CD4-positive, alpha-beta T cell treated with Interleukin-10 for 1 hour (primary cell): ENCODE results near the gene KCNIP3.

Source experiments
- DNase-seq: peaks from one replicate; pipeline ENCODE4 v3.0.0-alpha.2; 2020

KCNIP3 gene

GRCh38 chr2:95314964-95315611 lies 17.9 kb downstream of the KCNIP3 start:
- no peak for DNase-seq

DNA sequence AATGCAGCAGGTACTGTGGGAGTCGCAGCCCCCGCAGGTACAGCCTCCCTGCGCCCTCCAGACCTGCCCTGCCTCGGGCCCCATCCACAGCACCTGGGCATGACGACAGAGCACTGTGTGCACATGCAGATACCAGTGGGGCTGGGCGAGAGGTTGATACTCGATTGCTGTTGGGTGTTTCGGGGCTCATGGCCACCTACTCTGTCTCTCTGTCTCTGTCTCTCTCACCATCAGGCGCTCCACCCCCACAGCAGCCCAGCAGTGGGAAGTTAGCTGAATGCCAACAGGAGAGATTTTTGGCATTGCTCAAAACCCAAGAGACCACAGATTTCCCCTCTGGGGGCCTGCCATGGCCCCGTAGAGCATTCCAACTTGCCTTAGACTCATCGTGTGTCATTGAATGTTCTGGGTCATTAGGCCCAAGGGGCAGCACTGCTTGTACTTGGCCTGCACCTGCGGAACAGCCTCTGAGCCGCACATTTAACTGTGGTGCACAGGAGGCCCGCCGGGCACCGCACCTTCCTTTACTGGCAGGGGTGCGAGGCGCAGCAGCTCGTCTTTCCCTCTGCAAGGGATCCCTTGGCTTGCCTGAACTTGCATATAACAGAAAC lies 18.8 kb downstream of the KCNIP3 start:
- DNase-seq = no peak

DNA sequence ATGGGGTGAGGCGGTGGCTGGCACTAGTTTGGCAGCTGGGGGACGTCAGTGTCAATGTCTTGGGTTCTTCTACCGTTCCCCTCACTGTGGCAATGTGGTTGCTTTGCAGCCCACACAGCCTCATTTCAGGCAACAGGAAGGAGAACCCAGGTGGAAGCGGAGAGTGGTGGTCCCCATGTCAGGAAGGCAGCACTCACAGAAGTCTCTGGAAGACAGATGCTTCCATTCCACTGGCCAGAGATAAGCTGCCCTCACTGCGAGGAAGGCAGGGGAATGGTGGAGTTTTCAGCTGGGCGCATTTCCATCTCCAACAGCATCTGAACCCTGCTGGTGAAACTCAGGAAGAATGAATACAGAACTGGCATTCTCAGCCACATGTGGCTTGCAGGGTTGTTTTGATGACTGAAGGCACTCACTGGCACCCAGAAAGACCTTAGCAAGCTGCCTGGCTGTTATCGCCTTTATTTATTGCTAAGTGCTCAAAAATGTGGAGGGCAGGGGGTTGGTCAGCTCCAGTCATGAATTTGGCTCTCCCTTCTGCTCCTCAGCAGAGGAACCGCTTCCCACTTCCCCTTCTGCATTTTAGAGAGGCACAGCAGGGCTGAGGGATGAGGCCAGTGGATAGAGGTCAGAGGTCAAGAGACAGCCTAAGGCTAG lies 19.4 kb downstream of the KCNIP3 start:
- DNase-seq = no peak

DNA sequence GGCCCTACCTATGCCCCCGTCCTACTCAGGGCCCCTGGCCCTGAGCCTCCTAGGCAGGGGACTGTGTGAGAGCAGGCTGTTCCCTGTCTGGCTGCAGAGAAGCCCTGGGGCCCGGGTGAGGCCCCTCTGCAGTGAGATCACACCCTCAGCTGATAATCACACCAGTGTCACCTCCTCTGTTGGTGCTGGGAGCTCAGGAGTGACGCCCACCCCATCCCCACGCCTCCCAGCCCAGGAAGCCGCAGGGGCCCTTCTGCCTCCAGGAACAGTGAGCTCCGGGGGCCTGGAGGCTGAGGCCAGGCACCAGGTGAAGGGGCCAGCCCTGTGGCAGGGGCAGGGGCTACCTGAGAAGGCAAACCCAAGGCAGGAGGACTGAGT lies 20.0 kb downstream of the KCNIP3 start:
- DNase-seq = no peak

DNA sequence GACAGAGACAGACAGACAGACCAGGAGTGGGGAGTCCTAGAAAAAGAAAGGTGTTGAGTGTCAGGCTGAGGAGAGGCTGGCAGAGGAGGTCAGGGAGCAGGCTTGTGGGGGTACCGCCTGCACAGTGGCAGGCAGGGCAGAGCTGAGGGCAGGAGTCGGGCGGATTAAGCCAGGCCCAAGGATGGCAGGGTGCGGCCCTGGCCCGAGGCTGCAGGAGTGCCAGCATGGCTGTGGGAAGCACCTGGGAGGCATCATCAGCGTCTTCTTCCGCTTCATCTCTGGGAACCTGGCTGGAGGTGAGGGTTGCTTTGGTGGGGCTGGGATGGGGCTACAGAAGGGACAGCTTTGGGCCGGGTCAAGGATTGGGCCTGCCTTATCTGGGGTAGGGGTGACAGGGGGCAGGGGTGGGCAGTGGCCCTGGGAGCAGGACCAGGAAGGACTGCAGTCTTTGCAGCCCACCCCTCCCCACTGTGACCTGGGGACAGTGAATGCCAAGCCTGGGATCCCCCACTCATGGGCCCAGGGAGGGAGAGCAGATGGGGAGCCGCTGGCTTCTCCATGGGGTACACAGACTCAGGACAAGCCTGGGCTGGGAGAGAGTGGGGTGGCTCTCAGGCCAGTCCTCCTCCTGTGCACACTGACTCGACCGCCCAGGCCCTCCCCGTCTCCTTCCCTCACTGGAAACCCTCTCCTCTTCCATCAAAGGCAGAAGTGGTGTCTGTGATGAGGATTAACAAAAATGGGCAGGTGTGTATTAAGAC lies 20.7 kb downstream of the KCNIP3 start:
- DNase-seq = no peak

DNA sequence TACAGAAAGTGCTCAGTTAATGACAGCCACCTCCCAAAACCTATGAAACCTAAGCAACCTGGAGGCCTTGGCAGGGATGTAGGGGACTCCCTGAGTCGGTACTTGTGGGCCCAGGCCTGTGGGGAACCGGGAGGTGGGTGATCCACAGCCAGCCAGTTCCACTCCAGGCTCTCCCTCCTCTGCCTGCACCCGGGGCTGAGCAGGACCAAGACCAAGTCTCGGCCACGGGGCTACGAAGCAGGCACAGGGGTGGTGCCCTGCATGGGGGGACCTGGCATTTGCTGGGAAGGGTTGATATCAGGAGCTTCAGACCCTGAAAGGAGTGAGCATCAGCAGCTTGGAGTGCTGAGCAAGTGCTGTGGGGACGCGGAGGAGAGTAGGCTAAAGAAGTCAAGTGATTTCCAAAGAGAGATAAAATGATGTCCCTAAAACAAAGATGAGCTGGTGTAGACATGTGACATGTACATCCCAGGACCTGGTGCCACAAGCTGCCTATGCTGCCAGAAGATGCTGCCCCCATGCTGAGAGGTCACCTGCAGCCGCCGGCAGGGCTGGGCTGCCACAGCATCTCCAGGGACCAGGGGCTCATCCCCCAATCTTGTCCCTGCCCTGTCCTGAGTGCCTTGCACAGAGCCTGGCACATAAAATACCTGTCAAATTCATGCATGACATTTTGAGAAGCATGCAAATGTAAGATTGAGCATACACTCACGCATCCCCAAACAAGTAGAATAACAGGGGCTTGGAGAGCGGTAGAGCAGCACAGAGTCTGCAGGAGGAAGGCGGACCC lies 21.5 kb downstream of the KCNIP3 start:
- DNase-seq = no peak

DNA sequence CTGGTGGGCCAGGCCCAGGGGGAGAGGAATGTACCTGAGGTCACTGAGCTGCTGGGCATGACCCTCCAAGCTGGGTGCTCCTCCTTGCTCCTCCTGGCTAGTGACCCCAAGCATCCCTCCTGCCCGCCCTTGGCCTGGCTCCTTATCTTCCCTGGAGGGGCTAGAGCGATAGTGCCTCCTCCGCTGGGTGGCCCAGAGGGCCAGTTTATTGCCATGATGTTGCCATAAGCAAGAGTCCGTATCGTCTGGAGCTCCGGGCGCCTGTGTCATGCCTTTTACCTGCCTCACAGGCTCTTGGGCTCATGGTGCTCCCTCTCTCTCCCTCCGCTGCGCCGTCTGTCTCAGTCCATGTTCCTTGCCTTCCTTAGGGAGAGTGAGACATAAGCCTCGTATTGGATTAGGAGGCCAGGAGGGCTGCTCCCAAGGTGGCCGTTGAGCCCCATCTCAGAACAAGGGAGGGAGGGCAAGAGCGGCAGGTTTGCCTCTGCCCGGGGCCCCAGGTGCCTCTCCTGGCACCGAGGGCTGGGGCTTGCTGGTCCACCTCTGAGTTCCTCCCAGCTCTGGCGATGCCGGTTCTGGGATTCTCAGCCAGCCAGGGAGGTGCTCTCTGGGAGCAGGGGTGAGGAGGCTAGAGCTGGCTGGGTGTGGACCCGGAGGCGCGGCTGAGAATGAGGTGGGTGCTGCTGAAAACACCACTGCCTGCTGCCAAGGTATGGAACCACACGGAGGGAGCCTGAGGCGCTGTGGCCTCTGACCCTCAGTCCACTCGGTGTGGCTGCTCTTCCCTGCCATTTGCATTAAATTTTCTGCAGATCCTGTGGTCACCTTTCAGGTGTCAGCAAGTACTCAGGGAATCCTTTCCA lies 22.6 kb downstream of the KCNIP3 start:
- DNase-seq = no peak

DNA sequence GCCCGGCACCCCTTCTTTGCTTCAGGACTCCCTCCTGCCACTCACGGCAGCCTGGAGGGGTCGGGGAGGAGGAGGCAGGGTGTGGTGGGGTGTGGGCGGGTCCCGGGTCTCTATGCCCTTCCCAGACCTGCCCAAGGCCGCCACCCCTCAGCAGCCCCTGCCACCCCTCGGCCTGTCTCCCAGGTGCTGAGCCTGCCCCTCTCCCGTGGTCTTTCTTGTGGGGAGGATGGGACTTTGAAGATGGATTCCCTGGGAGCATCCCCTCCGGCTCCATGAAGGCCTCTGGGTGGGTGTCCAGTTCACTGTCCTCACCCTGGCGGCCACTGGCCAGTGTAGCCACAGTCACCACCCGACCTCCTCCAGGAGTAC lies 23.2 kb downstream of the KCNIP3 start:
- no peak for DNase-seq

DNA sequence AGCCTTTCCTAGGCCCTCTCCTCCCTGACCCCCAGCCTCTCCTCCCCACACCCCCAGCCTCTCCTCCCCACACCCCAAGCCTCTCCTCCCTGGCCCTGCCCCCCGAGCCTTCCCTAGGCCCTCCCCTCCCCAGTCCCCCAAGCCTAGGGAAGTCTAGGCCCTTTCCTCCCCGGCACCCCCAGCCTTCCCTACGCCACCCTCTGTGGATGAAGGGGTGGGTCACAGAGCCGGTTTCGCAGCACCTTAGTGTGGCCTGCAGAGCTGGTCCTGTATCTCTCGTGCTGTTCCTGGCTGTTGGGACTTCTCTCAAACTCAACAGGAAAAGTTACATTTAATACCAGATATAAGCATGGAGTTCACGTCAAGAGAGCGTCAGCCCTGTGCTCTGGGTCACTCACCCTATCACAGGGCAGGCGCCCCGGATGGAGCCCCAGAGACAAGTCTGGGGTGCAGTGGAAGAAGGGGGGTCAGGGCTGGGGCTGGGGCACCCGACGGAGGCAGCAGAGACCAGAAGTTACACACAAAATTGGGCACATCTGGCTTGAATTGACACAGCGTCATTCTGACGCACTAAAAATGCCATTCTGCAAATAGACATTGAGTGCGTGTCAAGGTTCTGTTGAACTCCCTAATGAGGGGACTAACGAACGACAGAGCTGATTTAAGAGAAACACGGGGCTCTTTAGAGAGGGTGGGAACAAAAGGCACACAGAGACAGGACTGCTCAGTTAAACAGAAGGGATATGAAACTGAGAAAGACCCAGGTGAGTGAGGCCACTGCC lies 24.0 kb downstream of the KCNIP3 start:
- DNase-seq = no peak

DNA sequence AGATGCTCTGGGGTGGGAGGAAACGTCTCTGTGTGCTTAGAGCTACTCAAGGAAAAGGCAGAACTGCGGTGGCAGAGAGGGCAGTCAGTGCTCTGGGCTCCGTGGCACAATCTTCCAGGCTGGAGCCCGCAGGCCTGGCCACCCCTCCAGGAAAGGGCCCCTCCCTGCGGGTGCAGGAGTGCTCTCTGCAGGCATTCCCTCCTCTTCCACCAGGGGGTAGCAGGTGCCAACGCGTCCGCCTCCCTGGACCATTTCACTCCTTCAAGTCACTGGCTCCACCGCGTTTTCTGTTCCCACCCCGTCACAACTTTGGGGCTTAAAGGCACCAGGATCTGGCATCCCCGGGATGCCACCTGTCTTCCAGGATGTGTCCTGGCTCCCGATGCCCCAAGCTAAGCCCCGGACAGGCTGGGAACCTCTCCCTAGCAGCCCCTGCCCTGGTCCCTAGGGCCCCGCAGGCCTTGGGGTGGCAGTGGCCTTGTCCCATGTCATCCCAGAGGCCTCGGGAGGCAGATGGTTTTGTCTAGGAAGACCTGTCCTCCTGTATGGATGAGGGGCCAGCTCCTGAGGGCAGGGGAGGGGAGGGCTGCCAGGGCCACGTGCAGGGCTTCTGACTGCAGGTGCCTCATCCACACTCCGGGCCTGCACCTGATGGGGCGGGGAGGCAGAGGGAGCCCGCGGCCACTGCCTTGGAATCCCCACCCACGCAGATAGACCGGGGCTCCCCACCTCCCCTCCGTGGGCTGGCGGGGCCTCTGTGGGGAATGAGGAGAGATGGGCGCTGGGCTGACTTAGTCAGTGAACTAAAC lies 26.4 kb downstream of the KCNIP3 start:
- no peak for DNase-seq

DNA sequence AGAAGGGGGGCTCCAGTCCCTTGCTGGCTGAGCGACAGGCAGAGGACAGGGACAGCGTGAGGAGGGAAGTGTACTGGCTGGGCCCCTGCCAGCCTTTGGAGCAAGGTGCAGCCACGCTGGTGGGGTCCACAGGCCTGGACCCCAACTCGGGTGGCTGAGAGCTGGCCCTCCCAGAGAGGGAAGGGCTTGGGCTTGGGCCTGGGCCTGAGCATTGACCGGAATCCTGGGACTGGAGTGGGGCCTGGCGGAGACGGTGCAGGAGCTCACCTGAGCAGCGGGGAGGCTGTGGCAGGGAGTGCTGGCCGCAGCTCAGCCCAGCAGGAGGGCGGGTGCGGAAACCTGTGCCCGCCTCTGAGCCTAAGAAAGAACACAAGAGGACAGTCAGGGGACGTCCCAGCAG lies 27.9 kb downstream of the KCNIP3 start:
- no peak for DNase-seq

DNA sequence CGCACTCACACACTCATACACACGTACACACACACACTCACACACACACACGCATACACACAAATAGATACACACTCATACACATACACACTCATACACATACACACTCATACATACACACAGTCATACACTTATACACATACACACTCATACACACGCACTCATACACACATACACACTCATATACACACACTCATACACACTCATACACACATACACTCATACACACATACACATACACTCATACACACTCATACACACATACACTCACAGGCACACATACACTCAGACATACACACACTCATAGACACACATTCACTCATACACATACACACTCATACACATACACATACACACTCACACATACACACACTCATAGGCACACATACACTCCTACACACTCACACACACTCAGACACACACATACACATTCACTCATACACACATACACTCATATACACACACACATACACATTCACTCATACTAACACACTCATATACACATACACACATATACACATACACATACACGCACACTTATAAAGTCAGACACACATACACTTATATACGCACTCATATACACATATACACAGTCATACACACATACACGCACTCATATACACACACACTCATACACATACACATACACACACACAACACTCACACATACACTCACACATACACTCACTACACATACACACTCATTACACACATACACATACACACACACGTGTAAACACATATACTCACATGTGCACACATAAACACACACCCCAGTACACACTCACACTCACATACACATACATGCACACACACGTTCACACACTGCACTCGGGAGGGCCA lies 28.7 kb downstream of the KCNIP3 start:
- DNase-seq = no peak

DNA sequence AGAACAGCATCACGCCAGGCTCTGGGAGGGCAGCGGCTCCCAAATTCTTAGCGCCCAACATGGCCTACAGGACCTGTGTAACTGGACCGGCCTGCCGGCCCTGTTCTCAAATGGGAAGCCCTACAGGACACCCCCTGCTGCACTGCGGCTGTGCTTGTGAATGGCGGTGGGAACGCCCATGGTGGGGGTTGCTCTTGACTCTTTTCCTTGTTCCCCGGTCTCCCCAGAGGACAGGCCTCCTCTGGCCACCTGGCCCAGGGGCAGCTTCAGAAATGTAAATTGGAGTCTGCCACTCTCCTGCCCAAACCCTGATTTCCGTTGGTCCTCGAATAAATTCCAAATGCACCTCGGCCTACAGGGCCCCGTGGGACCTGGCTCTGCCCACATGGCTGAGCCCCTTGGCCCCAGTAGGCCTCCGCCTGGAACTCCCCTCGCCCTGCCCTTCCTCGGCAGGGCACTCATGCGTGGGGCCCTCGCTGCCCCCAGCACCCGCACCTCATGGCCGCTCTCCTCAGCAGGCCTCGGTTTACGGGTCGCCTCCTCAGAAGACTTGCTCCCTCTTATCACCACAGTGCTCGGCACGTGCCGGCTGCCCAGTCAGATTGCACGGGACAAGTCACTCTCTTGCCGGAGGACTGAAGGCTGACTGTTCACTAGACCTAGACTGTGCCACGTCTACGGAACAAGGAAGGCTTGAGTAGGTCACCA lies 29.4 kb downstream of the KCNIP3 start:
- DNase-seq = no peak

DNA sequence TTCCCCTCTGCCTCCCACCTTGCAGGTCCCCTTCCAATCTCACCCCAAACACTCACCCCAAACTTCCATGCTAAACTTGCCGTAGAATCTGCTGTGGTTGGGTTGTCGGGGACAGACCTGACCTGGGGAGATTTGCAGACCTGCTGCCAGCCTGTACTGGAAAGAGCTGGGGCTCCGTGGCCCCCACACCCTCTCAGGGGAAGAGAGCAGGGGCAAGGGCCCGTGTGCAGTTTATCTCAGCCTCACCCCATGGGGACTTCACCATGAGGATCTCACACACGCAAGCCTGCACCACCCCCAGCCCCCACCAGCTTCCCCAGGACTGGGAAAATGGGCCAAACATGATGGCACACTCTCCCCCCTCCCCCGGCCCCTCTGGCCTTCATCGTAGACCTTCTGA lies 30.7 kb downstream of the KCNIP3 start:
- DNase-seq = no peak

GRCh38 chr2:95328358-95329125 lies 31.4 kb downstream of the KCNIP3 start:
- DNase-seq = no peak

DNA sequence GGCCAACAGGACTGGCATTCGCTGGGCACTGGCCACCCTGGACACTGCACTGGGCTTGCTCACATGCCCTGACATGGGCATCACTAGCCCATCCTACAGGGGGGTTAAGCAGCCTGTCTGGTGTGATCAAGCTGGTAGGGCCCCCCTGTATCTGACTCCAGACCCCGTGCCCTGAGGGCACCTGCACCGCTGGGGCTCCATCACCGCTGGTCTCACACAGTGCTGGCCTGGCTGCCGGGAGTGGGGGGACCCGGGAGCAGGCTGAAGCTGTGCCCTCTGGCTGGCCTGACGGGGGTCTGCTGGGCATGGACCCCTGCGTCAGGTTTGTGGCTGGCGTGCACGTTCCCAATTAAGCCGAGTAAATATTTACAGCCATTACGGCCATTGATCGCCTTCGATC lies 32.3 kb downstream of the KCNIP3 start:
- DNase-seq = no peak

- no peak for DNase-seq
Observed at GRCh38 chr2:95329891-95330793, 33.0 kb downstream of the KCNIP3 start.
